HEK293 (cell line): ENCODE measurements around the gene ARHGEF37.

Source experiments
- CTCF ChIA-PET: fragments of 350-600 bp; formaldehyde crosslinking; extraction: SDS; loops from one replicate; lab custom pipeline; 2021; ENCODE audit warnings: antibody characterized with exemption; lab: Yijun Ruan, JAX
- POLR2A ChIA-PET: fragments of 300-600 bp; formaldehyde crosslinking; extraction: SDS; loops from one replicate; lab custom pipeline; 2020; ENCODE audit warnings: antibody characterized with exemption, inconsistent platforms; lab: Yijun Ruan, JAX
- H3K27ac ChIP-seq: fragments of 200-500 bp; sonication (Bioruptor generic); 2 replicates; pipeline ENCODE4 v1.5.1; 2014; ENCODE audit warnings: low read depth, low read length, control low read depth, inconsistent platforms; ENCODE audit errors: extremely low read depth
- H3K36me3 ChIP-seq, 2 experiments: fragments of 200-500 bp in 1 of 2; sonication (Bioruptor generic) in 1 of 2; 1 replicate in 1 of 2; 2 replicates in 1 of 2; pipeline ENCODE4 v1.5.1; 2014 to 2017; ENCODE audit warnings: inconsistent platforms in 2 of 2, low read length in 2 of 2; ENCODE audit not compliant: control insufficient read depth in 2 of 2, insufficient read depth in 1 of 2
- H3K4me1 ChIP-seq: fragments of 200-500 bp; sonication (Bioruptor generic); 2 replicates; pipeline ENCODE4 v1.5.1; 2014; ENCODE audit warnings: mild to moderate bottlenecking, low read length, inconsistent platforms; ENCODE audit not compliant: control insufficient read depth, insufficient read depth
- H3K4me3 ChIP-seq: 2 replicates; pipeline ENCODE4 v1.5.1; 2011; ENCODE audit warnings: low read depth, mild to moderate bottlenecking, control low read depth, low read length, moderate library complexity
- H3K9me3 ChIP-seq: fragments of 200-500 bp; sonication (Bioruptor generic); 2 replicates; pipeline ENCODE4 v1.5.1; 2014; ENCODE audit warnings: low read depth, low read length, inconsistent platforms; ENCODE audit not compliant: control insufficient read depth, insufficient read depth
- GLI4 ChIP-seq: fragments of 450-650 bp; formaldehyde crosslinking; IDR thresholded peaks from 2 replicates; pipeline ENCODE4 v1.5.1; 2016; ENCODE audit warnings: missing biosample characterization, missing genetic modification characterization
- PRDM6 ChIP-seq: fragments of 450-650 bp; formaldehyde crosslinking; IDR thresholded peaks from 2 replicates; pipeline ENCODE4 v1.5.1; 2017; ENCODE audit warnings: missing biosample characterization, missing genetic modification characterization
- ZEB2 ChIP-seq: fragments of 450-650 bp; formaldehyde crosslinking; IDR thresholded peaks from 2 replicates; pipeline ENCODE4 v1.5.1; 2016; ENCODE audit warnings: missing biosample characterization, missing genetic modification characterization
- ZNF184 ChIP-seq: fragments of 450-650 bp; IDR thresholded peaks from 2 replicates; pipeline ENCODE4 v1.5.1; 2018; ENCODE audit warnings: missing biosample characterization, mild to moderate bottlenecking, missing genetic modification characterization
- ZNF280D ChIP-seq: fragments of 450-650 bp; formaldehyde crosslinking; IDR thresholded peaks from 2 replicates; pipeline ENCODE4 v1.5.1; 2016; ENCODE audit warnings: missing biosample characterization, missing genetic modification characterization
- ZNF404 ChIP-seq: fragments of 450-650 bp; formaldehyde crosslinking; IDR thresholded peaks from 2 replicates; pipeline ENCODE4 v1.5.1; 2017; ENCODE audit warnings: missing biosample characterization, missing genetic modification characterization
- ZNF449 ChIP-seq: fragments of 450-650 bp; formaldehyde crosslinking; IDR thresholded peaks from 2 replicates; pipeline ENCODE4 v1.5.1; 2017; ENCODE audit warnings: missing biosample characterization, mild to moderate bottlenecking, missing genetic modification characterization, moderate library complexity
- ZNF558 ChIP-seq: fragments of 450-650 bp; formaldehyde crosslinking; IDR thresholded peaks from 2 replicates; pipeline ENCODE4 v1.5.1; 2016; ENCODE audit warnings: missing biosample characterization, missing genetic modification characterization
- ZSCAN23 ChIP-seq: fragments of 450-650 bp; formaldehyde crosslinking; IDR thresholded peaks from 2 replicates; pipeline ENCODE4 v1.5.1; 2016; ENCODE audit warnings: missing biosample characterization, missing genetic modification characterization
- TF ChIP-seq, protein P1 (sequence below): fragments of 450-650 bp; formaldehyde crosslinking; IDR thresholded peaks from 2 replicates; pipeline ENCODE4 v1.5.1; 2016; ENCODE audit warnings: missing biosample characterization, missing genetic modification characterization, borderline replicate concordance

ARHGEF37 gene

DNA sequence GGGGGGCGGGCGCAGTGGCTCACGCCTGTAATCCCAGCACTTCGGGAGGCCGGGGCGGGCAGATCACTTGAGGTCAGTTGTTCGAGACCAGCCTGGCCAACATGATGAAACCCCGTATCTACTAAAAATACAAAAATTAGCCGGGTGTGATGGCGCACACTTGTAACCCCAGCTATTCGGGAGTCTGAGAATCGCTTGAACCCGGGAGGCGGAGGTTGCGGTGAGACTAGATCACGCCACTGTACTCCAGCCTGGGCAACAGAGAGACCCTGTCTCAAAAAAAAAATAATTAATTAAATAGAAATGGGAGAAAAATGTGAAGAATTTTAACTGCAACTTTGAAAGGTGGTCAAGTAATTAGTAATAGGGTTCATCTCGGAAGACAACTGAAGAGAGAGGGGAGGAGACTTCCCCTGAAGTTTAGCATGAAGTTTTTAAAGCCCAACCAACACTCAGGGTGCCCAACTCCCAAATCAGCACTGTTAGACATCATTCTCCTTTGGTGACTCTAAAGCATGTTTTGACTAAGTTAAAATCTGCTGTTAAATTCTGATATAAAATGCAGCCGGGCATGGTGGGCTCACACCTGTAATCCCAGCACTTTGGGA is 28.6 kb upstream of the ARHGEF37 start:
- Histone ChIP-seq H3K4me1 (peaks cover 6% of the 10 kb centered on the region; the same call in 1 of the 2 replicates), H3K27ac (no peak overlapping the region), H3K4me3 (no peak overlapping the region), H3K9me3 (no peaks in the 10 kb centered on the region), H3K36me3 (peaks cover 14 to 29% of the 10 kb centered on the region in 2 experiments)
- CTCF ChIA-PET: interaction anchor here (0.7 to 2.2 kb wide), 12 partner anchors 8 to 784 kb away, joined by 3 to 13 read pairs (median 7); no protein-coding TSS in a partner anchor
- TF ChIP-seq ZEB2 (no peak), ZNF280D (tag by site-specific recombination) (no peak), ZNF558 (no peak), ZSCAN23 (tag by site-specific recombination) (no peak), ZNF449 (tag by site-specific recombination) (peak; percentile 99), GLI4 (tag by site-specific recombination) (no peak), ZNF404 (no peak)
- TF ChIP-seq, protein P1, sequence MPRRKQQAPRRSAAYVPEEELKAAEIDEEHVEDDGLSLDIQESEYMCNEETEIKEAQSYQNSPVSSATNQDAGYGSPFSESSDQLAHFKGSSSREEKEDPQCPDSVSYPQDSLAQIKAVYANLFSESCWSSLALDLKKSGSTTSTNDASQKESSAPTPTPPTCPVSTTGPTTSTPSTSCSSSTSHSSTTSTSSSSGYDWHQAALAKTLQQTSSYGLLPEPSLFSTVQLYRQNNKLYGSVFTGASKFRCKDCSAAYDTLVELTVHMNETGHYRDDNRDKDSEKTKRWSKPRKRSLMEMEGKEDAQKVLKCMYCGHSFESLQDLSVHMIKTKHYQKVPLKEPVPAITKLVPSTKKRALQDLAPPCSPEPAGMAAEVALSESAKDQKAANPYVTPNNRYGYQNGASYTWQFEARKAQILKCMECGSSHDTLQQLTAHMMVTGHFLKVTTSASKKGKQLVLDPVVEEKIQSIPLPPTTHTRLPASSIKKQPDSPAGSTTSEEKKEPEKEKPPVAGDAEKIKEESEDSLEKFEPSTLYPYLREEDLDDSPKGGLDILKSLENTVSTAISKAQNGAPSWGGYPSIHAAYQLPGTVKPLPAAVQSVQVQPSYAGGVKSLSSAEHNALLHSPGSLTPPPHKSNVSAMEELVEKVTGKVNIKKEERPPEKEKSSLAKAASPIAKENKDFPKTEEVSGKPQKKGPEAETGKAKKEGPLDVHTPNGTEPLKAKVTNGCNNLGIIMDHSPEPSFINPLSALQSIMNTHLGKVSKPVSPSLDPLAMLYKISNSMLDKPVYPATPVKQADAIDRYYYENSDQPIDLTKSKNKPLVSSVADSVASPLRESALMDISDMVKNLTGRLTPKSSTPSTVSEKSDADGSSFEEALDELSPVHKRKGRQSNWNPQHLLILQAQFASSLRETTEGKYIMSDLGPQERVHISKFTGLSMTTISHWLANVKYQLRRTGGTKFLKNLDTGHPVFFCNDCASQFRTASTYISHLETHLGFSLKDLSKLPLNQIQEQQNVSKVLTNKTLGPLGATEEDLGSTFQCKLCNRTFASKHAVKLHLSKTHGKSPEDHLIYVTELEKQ (tag by site-specific recombination): no peak
- POLR2A ChIA-PET: interaction anchor here (1.2 to 2.0 kb wide), 2 partner anchors 13 to 195 kb away, joined by 3 to 7 read pairs; partner anchors contain the start of gene PCYOX1L

DNA sequence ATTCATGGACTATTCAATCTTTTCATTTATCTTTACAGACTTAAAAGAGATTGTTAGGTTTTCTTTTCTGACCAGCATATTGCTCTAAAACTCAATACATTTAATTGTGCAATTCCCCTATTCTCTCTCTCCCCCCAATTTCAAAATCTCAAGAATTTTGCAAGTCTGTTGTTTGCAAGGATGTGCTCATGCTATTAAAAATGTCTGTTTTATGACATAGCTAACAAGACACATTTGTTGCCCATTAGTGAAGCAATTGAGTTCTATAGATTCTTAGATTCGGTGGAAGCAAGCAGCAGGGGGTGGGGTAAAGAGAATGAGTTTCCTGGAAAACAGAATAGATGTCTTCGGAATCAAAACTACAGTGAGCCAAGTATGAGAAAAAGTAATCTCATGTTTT is 21.6 kb upstream of the ARHGEF37 start:
- no peak for TF ChIP-seq ZNF184
- TF ChIP-seq PRDM6 (tag by site-specific recombination): peak; percentile 49; the same call in 1 of the 2 replicates
- Histone ChIP-seq H3K27ac (no peak overlapping the region), H3K9me3 (no peaks in the 10 kb centered on the region), H3K36me3 (no peaks in the 10 kb centered on the region), H3K4me1 (peaks cover 8% of the 10 kb centered on the region; the same call in 1 of the 2 replicates), H3K4me3 (no peak overlapping the region)
- ChIA-PET POLR2A (no interaction called here), CTCF (interaction anchor here (0.7 to 4.7 kb wide), 3 partner anchors 61 to 188 kb away, joined by 4 to 54 read pairs (median 5); no protein-coding TSS in a partner anchor)
